HG02840 (cell line): ENCODE measurements around the gene MTCP1.
A peak's percentile ranks its signal among the peaks of the same experiment; 100 is the strongest.

ENCODE experiments used
- ATAC-seq: cut with Tn5 transposase; IDR thresholded peaks from one replicate; pipeline ENCODE4 v1.9.1; 2021; ENCODE audit warnings: mild to moderate bottlenecking, moderate library complexity, moderate number of reproducible peaks; ENCODE audit not compliant: unreplicated experiment, low FRiP score

Gene MTCP1

DNA sequence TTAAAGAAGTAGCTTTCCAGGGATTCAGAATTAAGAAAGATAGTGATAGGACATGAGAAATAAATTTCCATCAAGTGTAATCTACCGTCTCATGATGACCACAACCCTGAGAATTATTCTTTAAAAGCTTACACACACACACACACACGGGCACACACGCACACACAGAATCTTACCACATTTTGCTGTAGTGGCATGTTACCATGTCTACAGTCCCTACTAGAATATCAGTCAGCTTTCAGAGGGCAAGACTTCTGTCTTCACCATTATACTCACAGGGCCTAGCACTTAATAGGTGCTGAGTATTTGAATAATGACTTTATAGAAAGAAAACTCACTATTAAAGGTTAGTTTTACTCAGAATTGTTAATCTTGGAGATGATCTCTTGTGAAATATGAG, 15.4 kb downstream of the MTCP1 start:
- ATAC-seq = no peak

DNA sequence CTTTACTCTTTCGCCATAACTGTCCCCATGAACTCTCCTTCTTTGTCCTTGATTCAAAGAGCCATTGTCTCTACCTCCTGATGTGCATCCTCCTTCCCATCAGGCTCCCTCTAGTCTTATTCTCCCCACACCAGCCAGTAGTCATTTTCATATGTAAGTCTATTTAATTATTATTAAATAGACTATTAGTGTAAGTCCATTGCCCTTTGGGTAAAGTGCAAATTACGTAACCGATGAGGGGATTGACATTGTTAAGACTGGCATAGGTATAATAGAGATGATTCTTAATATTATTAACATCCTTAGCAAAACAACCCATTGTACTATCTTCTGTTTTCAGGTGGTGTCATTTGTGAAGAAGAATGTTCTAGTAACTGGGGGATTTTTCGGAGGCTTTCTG, 16.7 kb downstream of the MTCP1 start:
- no peak for ATAC-seq

GRCh38 chrX:155053656-155054055, 17.3 kb downstream of the MTCP1 start:
- no peak for ATAC-seq

GRCh38 chrX:155052738-155053498, 18.0 kb downstream of the MTCP1 start:
- no peak for ATAC-seq

- ATAC-seq = no peak
These were observed 21.8 kb downstream of the MTCP1 start for GRCh38 chrX:155048977-155049619.

DNA sequence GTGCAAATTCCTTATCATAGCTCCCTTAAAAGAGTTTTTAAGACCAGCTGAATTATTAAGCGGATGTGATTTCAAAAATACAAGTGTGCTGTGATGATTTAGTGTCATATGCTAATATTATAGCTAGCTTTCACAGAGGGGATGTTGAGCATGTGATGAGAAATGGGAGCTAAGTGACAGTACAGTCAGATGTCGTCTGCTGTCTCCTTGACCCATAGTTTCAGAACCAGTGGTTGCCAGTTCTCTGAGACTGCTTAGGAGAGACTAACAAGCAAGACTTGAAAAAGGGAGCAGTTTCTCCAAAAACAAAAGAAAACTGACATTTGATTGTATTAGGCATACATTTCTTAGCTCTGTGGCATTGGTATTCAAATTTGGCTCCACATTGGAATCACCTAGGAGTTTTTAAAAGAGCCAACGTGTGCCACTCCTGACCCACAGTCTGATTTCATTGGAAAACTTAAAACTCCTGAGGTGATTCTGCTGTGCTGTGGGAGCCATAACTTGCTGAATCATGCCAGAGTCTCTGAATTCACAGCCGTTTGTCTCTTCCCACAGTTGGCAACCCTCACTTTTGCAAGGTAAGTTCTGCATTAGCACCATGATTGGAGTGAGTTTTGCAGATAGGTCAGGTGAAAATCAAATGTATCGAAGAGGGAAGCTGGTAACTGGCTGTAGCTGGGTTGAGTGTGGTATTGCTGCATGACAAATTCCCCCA, 24.0 kb downstream of the MTCP1 start:
- ATAC-seq = no peak

DNA sequence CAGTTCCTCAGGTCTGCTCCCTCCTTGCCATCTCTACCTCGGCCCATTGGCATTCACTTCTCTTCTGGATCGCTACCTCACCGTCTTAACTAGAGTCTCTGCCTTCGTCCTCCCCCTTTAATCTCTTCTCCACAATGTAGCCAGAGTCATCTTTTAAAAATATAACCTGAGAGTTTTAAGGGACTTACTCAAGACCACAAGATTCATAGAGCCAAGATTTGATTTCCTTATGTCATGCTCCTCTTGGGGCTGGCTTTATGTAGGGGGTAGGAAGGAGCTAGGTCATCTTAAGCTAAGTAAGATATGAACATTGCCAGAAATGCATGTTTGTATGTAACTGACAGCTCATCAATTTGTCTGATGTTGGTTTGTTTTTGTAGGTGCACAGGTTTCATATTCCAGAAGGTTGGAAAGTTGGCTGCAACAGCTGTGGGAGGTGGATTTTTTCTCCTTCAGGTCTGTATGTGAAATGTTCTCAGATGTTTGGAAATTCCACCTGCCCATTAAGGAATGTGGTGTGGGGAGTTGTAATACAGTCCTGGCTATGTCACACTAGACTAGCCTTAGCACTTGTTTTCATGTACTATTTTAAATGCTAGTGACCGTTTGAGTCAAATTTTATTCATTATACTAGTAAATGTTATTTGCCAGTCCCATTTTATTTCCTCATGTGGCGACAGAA, 24.7 kb downstream of the MTCP1 start:
- ATAC-seq = no peak

- ATAC-seq = no peak
These were observed 35.2 kb downstream of the MTCP1 start for GRCh38 chrX:155035688-155036087.

DNA sequence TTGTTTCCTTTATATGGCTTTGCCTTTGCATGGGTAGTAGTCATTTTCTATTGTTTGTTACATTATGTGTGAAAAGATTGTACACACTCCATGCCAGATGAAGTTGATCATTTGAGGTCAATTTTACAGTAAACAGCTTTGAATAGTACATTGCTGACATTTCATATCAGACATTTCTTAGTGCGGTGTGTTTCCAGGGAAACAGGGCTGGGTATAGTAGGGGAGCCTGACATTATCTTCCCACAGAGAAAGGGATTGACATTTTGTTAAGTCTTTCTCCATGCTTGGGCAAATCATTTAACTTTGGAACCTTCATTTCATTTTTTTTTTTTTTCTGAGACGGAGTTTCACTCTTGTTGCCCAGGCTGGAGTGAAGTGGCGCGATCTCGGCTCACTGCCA, 39.3 kb downstream of the MTCP1 start:
- no peak for ATAC-seq

GRCh38 chrX:155028877-155029291, 42.1 kb downstream of the MTCP1 start:
- no peak for ATAC-seq

- ATAC-seq = no peak
These were observed 42.8 kb downstream of the MTCP1 start for GRCh38 chrX:155028129-155028528.

DNA sequence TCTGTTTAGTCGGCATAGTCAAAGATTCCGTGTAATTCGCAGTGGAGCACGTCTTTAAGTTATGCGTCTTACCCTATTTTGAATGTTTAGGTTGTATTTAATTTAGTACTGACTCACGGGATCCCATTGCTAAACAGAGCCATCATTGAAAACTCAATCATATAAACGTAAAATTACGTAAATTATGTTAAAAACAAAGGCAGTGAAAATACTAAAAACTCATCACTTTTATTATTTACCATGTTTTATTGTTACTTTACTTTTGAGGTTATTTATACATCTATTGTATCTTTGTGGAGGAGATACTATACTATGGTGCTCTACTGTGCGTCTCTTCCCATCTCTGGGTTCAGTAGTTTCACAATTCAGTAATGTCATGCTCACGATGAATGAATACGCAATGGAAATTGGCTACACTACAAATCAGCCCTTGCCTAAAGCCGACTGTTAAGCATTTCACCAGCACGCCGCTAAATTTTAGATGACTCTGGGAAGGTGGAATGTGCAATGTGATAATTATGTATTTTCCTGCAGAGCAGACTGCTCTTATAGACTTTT, 43.3 kb downstream of the MTCP1 start:
- ATAC-seq = no peak

GRCh38 chrX:155026727-155027508, 44.0 kb downstream of the MTCP1 start, which contains the start of gene FUNDC2:
FUNDC2 (plus strand) TSS chrX:155026844; CDS start chrX:155026939, 95 bp downstream.
- ATAC-seq = peak; percentile 92

DNA sequence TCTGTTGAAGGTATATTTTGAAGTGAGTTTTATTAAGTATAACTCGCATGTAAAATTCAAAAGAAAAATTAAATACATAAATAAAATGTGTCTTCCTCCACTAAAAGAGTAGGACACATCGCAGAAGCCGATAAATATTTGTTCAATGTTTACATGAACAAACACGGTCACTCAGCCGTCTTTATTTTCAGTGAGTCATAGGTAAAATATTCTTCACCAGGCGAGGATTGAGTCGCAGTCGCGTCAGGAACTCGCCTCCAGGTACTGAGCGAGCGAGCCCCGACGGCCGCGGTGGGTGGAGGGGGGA, 44.6 kb downstream of the MTCP1 start:
- no peak for ATAC-seq

DNA sequence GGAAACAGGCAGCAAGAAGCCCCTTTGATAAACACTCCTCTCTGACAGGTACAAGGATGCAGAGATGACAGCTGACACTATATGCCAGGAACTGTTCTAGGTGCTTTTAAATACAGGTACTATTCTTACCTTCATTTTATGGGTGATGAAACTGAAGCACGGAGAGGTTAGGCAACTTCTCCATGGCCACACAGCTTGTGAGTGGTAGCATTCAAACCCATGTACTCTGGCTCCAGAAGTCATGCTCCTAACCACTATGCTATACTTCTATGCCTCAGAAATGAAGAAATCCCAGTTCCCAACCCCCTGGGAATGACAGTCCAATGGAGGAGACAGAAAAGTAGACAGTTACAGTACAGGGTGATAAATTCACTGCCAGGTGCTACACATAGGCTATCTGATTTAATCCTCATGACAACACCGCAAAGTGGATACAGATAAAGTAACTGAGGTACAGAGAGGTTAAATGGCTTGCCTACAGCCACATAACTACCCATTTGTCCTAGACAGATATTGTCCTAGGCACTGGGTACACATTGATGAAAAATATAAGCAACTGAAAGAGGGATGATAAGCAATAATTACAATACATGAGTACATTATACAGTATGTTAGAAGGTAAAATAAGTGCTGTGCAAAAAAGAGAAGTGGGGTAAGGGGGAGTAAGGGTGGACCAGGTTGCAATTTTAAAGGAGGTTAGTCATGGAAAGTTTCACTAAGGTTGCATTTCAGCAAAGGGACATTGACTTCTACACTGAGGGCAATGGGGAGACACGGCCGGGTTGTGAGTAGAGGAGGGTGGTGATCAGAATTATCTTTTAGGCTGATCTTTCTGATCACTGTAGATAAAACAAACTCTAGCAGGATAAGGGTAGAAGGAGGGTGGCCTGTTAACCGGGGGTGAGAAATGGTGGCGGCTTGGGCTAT, 46.8 kb downstream of the MTCP1 start:
- no peak for ATAC-seq

- no peak for ATAC-seq
These were observed 48.4 kb downstream of the MTCP1 start, which contains the start of gene F8 for GRCh38 chrX:155022585-155022984. F8 (minus strand) TSS chrX:155022723; CDS start chrX:155022552, 171 bp downstream.

- ATAC-seq = no peak
These were observed 50.3 kb downstream of the MTCP1 start for GRCh38 chrX:155020591-155020990.
